Hippocampal formation (tissue), 2 donors: ENCODE data around the gene ASMTL.
"Not testable (repeated sequence)": the region's sequence is repeated elsewhere in the genome, so short reads cannot be mapped to it uniquely, and the experiment has no call there.

Experiments used
- DNase-seq, 2 donors: peaks; one replicate each; lab custom pipeline; 2025; lab: John Stamatoyannopoulos, UW

ASMTL gene

DNA sequence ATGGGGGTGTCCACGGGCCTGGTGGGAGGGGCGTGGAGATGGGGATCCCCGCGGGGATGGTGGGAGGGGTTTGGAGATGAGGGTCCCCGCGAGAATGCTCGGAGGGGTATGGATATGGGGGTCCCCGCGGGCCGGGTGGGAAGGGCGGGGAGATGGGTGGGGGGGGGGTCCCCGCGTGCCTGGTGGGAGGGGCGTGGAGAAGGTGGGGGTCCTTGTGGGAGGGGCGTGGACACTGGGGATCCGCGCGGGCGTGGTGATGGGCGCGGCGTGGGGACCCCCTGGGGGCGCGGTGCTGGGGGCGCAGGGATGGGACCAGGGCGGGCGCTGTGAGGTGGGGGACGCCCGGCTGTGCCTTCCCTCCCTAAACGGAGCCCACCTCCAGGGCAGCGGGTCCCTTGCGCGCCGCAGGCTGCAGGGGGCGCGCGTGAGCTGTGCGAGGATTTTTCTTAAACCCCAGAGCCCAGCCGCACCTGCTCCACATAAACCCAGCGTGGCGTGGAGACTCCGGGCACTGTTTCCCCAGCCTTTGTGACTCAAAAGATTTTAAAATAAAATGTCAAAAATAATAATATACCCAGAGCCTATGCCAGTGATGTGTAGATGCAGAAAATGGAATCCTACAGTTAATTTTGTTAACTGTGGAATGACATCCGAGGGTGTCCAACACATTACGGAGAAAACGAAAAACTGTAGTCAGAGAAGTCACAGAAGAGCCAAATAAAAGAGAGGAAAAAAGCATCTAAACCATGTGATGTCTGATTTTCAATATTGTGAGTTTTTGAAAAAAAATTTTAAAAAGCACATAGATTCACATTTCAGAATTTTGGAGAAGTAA is 1.5 kb upstream of the ASMTL start:
- no peak for DNase-seq

DNA sequence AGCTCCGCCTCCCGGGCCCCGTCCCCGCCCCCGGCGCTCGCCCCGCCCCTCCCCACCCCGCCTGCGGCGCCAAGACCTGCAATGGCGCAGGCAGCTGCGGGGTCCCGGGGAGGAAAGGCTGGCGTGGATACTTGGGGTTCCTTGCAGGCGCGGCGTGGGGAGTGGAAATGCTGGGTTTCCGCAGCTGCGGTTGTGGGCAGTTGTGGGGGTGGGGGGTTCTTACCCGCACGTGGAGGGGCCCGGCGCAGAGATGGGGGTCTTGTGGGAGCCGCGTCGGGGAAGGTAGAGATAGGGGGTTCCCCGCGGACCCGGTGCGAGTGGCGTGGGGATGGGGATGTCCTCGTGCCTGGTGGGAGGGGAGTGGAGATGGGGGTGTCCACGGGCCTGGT is 680 bp upstream of the ASMTL start:
- no peak for DNase-seq

DNA sequence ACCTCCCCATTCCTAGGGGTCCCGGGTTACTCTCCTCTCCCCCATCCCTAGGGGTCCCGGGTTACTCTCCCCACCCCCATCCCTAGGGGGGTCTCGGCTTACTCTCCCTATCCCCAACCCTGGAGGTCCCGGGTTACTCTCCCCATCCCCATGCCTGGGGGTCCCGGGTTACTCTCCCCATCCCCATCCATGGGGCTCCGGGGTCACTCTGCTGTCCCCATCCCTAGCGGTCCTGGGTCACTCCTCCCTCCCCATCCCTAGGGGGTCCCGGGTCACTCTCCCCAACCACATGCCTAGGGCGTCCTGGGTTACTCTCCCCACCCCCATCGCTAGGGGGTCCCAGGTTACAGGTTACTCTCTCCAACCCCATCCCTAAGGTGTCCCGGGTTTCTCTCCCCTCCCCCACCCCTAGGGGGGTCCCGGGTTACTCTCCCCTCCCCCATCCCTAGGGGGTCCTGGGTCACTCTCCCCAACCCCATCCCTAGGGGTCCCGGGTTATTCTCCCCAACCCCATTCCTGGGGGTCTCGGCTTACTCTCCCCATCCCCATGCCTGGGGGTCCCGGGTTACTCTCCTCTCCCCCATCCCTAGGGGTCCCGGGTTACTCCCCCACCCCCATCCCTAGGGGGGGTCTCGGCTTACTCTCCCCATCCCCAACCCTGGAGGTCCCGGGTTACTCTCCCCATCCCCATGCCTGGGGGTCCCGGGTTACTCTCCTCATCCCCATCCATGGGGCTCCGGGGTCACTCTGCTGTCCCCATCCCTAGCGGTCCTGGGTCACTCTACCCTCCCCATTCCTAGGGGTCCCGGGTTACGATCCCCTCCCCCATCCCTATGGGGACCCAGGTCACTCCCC is 821 bp downstream of the ASMTL start:
- DNase-seq, result no peak

DNA sequence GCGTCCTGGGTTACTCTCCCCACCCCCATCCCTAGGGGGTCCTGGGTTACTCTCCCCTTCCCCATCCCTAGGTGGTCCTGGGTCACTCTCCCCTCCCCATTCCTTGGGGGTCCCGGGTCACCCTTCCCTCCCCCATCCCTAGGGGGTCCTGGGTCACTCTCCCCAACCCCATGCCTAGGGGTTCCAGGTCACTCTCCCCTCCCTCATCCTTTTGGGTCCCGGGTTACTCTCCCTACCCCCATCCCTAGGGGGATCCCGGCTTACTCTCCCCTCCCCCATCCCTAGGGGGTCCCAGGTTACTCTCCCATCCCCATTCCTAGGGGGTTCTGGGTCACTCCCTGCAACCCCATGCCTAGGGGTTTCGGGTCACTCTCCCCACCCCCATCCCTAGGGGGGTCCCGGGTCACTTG is 1.5 kb downstream of the ASMTL start:
- DNase-seq, result no peak

DNA sequence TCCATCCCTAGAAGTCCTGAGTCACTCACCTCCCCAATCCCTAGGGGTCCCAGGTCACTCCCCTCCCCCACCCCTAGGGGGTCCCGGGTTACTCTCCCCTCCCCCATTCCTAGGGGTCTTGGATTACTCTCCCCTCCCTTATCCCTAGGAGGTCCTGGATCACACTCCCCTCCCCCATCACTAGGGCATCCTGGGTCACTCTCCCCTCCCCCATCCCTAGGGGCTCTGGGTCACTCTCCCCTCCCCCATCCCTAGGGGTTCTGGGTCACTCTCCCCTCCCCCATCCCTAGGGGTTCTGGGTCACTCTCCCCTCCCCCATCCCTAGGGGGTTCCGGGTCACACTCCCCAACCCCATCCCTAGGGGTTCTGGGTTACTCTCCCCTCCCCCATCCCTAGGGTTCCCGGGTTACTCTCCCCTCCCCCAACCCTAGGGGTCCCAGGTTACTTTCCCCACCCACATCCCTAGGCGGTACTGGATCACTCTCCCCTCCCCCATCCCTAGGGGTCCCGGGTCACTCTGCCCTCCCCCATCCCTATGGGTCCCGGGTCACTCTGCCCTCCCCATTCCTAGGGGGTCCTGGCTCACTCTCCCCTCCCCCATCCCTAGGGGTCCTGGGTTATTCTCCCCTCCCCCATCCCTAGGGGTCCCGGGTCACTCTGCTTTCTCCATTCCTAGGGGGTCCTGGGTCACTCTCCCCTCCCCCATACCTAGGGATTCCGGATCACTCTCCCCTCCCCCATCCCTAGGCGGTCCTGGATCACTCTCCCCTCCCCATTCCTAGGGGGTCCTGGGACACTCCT is 2.1 kb downstream of the ASMTL start:
- no peak for DNase-seq

DNA sequence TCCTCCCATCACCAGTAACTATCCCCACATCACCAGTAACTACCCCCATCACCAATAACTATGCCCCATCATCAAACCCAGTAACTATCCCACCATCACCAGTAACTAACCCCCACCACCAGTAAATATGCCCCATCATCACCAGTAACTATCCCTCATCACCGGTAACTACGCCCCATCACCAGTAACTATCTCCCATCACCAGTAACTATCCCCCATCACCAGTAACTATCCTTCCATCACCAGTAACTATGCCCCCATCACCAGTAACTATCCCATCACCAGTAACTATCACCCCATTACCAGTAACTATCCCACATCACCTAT is 2.9 kb downstream of the ASMTL start:
- DNase-seq, result no peak

DNA sequence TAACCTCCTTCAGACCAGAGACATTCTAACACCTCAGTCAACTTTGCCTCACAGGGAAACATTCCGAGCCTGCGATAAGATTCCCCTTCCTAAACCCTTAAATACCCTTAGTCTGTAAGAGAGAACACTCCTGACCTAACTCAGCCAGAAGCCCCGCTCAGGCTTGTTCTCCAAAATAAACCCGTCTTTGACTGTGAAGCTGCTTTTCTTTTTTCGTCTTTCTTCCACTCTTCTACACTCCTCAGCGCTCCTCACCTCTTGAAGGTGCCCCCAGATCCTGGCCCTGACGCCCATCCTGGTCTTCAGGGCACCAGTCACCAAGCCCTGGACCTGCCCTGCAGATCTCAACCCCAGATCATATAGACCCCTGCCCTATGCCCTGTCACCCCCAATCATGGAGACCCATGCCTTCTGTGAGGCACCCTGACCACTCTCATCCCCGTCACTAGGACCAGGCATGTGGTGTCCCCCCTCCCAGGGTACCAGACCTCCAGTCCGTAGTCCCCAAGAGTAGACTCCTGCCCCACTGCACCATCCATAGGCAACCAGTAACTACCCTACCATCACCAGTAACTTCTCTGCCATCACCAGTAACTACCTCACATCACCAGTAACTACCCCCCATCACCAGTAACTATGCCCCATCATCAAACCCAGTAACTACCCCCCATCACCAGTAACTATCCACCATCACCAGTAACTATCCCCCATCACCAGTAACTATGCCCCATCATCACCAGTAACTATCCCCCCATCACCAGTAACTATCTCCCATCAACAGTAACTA is 3.5 kb downstream of the ASMTL start:
- no peak for DNase-seq

DNA sequence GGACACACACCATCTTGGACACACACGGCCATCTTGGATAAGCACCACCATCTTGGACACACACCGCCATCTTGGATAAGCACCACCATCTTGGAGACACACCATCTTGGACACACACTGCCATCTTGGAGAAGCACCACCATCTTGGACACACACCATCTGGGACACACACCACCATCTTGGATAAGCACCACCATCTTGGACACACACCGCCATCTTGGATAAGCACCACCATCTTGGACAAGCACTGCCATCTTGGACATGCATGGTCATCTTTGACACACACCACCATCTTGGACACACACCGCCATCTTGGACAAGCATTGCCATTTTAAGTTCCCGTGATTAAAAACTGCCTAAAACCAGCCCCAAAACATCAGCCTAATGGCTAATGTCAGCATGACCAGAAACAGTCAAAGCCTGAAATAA is 4.1 kb downstream of the ASMTL start:
- not testable (repeated sequence) for DNase-seq

DNA sequence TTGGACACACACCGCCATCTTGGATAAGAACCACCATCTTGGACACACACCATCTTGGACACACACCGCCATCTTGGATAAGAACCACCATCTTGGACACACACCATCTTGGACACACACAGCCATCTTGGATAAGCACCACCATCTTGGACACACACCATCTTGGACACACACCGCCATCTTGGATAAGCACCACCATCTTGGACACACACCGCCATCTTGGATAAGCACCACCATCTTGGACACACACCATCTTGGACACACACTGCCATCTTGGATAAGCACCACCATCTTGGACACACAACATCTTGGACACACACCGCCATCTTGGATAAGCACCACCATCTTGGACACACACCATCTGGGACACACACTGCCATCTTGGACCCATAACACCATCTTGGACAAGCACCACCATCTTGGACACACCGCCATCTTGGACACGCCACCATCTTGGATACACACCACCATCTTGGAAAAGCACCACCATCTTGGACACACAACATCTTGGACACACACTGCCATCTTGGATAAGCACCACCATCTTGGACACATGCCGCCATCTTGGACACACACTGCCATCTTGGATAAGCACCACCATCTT is 4.6 kb downstream of the ASMTL start:
- DNase-seq, result not testable (repeated sequence)

DNA sequence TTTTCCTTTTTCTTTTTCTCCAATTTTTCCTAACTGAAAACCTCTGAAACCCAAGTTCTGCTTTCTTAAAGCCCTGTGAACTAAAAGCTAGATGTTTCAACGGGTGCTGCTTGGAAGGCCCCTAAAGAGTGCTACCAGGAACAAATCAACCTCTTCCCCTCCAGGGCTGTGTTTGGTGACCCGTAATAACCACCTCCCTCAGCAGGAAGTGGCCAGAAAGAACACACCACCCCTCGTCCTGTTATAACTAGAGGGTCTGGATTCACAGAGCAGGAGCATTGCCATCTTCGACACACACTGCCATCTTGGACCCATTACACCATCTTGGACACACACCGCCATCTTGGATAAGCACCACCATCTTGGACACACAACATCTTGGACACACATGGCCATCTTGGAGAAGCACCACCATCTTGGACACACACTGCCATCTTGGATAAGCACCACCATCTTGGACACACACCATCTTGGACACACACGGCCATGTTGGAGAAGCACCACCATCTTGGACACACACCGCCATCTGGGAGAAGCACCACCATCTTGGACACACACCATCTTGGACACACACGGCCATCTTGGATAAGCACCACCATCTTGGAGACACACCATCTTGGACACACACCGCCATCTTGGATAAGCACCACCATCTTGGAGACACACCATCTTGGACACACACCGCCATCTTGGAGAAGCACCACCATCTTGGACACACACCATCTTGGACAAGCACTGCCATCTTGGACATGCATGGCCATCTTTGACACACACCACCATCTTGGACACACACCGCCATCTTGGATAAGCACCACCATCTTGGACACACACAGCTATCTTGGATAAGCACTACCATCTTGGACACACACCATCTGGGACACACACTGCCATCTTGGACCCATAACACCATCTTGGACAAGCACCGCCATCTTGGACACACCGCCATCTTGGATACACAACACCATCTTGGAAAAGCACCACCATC is 5.4 kb downstream of the ASMTL start:
- not testable (repeated sequence) for DNase-seq

DNA sequence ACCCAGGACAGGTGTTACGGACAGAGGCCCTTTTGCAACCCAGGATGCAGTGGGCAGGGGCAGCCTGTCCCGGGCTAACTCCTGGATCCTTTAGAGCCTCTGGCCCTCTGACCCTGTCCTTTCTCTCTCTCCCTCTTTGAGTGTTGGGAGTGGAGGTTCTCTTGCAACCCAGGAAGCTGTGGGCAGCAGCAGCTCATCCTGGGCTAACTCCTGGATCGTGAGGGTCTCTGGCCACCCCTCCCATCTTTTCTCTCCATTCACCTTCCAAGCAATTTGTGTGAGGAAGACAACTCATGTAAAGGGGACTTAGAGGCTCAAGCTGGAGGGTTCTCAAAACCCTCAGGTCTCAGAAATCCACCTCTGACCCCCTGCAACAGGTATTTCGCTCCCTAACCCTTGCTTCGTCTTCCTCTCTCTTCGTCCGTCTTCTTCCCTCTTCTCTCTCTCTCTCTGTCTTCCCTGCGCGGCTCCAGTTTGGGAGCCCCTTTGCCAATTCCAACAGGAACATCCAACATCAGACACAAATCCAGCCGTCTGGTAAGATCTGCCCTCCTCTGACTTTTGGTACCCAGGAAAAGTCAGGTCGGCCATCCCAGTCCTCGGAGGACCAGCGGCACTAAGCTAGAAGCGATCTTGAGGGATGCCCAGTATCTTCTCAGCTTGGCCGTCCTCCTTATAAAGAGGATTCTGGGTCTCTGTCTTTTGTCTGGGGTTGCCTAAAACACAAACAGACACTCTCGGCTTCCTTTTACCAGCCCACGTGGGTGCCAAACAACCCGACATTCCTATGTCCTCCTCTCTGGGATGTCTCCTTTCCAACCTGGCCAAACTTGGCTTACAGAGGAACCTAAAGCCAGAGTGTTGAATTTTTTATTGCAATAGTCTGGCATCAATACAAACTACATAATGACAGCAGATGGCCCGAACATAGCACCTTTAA is 7.9 kb downstream of the ASMTL start:
- no peak for DNase-seq

DNA sequence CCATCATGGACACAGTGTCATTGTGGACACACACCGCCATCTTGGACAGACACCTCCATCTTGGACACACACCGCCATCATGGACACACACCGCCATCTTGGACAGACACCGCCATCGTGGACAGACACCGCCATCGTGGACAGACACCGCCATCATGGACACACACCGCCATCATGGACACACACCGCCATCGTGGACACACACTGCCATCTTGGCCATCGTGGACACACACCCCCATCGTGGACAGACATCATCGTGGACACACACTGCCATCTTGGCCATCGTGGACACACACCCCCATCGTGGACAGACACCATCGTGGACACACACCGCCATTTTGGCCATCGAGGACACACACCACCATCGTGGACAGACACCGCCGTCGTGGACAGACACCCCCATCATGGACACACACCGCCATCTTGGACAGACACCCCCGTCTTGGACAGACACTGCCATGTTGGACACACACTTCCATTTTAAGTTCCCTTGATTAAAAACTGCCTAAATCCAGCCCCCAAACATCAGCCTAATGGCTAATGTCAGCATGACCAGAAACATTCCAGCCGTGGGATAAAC is 9.1 kb downstream of the ASMTL start:
- DNase-seq, result no peak

DNA sequence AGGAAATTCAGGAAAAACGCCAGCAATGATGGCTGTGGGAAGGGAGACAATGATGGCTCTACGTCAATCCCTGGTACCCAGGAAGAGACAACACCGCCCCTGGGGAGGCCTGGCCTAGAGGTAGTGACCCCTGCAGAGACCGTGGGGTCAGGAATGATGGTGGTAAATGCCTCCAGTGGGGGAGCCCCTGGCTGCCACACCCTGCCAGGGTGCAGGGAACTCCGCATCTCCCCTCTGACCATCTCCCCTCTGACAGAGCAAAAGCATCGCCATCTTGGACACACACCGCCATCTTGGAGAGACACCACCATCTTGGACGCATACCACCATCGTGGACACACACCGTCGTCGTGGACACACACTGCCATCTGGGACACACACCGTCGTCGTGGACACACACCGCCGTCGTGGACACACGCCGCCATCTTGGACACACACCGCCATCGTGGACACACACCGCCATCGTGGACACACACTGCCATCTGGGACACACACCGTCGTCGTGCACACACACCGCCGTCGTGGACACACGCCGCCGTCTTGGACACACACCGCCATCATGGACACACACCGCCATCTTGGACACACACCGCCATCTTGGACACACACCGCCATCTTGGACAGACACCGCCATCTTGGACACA is 9.9 kb downstream of the ASMTL start:
- no peak for DNase-seq

DNA sequence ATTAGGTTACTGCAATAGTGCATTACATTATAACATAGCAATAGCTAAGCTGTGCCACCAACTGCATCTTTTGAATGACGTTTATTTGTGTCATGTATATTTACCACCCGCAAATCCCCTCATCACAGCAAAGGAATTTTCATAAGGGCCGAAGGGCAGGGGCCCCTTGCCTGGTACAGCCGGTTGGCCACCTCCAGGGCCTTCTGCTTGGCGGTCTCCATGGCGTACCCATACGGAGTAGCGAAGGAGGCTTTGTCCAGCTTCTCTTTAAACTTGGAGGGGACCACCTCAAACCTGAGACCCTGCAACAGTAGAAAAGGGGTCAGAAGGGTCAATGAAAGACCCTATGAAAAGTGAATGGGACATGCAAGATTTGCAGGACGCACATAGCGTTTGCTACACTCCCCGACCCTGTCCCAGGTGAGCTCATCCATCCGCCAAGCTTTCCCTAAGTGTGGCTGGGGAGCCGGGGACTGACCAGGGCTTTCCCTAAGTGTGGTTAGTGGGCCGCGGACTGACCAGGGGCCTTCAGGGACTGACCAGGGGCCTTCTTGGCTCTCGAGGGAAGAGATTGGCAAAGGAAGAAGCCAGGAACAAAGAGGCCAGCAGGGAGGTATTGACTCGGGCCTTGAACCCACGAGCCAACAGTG is 10.6 kb downstream of the ASMTL start:
- DNase-seq, result no peak

DNA sequence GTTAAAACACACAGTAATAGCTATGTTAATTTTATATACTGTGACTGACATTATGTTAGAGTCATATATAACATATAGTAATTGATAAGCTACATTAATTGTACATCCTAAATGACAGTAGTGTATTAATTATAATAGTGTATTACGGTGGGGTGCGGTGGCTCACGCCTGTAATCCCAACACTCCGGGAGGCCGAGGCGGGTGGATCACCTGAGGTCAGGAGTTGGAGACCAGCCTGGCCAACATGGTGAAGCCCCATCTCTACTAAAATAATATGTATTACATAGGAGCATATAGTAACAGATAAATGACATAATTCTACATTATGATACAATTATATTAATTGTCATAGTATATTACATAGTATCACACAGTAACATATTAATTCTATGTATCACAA is 12.2 kb downstream of the ASMTL start:
- no peak for DNase-seq

DNA sequence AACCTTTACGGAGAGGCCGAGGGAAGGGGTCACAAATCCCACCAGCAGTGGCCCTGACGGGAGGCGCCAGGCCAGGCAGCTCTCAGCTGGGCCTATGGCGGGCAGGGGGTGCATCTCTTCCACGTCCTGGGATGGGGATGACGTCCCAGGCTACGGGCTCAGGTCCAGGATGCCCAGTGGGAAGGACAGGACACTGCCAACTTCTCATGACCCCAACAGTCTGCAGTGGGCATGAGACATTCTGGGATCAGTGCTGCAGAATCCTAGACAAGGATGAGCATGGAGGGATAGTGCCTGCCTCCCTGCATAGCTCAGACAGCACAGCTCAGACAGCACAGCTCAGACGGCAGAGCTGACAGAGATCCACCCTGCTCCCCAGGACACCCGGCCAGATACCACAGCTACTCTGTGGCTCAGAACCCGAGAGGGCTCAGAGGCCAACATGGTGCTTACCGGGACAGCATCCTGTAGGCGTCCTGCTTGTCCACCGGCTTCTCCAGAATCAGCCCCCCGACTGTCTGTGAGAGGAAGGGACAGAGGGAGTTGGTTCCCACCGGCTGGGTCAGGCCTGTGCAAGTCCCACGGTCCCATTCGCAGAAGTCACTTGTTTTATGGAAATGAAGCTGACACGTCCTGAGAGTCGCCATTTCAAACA is 17.3 kb downstream of the ASMTL start:
- DNase-seq, result no peak

DNA sequence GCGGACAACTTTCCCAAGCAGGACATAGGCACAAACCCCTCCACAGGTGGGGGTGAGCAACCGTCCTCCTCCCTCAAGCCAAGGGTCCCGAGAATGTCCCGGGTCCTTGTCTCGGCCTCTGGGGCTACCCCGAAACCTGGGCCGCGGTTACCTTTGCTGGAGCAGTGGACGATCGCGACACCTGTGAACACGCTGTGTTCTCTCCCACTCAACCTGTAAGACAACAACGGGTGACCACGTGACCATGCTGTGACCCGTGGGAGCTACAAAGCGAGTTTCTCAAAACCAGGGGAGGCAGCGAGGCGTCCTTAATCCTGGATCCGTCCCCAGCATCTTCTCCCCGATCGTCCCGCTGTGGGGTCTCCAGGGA is 17.9 kb downstream of the ASMTL start:
- no peak for DNase-seq
